ENCODE data around the gene PPARD.

DNA sequence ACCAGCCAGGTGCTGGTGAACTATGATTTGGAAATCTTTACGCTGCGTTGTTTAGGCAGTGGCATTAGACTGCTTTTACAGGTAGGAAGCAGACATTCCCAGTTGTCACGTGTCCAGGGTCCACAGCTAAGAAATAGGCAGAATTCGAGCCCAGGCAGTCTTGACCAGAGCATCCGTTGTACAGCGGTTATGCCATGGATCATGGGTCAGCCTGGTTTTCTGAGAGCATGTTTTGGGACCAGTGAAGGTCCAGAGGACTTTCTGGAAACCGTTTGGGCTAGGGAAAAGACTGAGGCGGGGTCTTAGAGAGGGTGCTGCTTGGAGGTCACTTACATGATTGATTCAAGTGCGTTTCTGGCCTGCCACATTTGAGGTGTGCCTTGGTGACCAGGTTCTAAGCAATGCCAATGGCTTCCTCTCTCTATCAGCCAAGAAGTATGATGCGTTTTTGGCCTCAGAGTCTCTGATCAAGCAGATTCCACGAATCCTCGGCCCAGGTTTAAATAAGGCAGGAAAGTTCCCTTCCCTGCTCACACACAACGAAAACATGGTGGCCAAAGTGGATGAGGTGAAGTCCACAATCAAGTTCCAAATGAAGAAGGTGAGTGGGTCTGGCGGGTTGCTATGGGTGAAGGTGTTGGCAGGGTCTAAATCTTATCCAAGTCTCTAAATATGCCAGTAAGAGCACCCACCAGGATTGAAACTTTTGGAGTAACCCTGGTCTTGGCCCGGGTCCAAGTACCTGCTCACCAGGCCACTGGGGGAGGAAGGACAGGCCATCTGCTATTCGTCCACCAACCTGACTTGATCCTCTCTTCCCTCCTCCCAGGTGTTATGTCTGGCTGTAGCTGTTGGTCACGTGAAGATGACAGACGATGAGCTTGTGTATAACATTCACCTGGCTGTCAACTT, 127.6 kb downstream of the PPARD start:
- TF ChIP-seq POLR2A (IDR thresholded peaks at IDR 0.05) (no peak), CTCF (IDR thresholded peaks at IDR 0.05) (no peak), EP300 (IDR thresholded peaks at IDR 0.05) (no peak)

Measured in suprapubic skin (tissue), 3 donors.